GM18873 (cell line): ENCODE results near the gene PAIP1.
"Not testable (repeated sequence)": the region's sequence is repeated elsewhere in the genome, so short reads cannot be mapped to it uniquely, and the experiment has no call there.

Source experiments
- ATAC-seq: cut with Tn5 transposase; IDR thresholded peaks from one replicate; pipeline ENCODE4 v1.9.1; 2021; ENCODE audit warnings: mild to moderate bottlenecking, moderate library complexity, moderate number of reproducible peaks; ENCODE audit not compliant: unreplicated experiment, low FRiP score

Gene PAIP1

GRCh38 chr5:43523662-43524072 is 33.2 kb downstream of the PAIP1 start:
- ATAC-seq: no peak

GRCh38 chr5:43520615-43521014 is 36.3 kb downstream of the PAIP1 start:
- ATAC-seq: no peak

- no peak for ATAC-seq
These were observed 41.2 kb downstream of the PAIP1 start for GRCh38 chr5:43515678-43516048.

- ATAC-seq: peak; percentile 95
These were observed 41.8 kb downstream of the PAIP1 start, which contains the start of gene C5orf34 for GRCh38 chr5:43514816-43515677. Gene C5orf34 (minus strand): TSS chr5:43515148. CDS start chr5:43509339, 5,809 bp downstream.

GRCh38 chr5:43514471-43514815 is 42.4 kb downstream of the PAIP1 start:
- ATAC-seq: peak; percentile 23

GRCh38 chr5:43514025-43514424 is 42.9 kb downstream of the PAIP1 start:
- no peak for ATAC-seq

GRCh38 chr5:43511062-43511461 is 45.8 kb downstream of the PAIP1 start:
- not testable (repeated sequence) for ATAC-seq

- no peak for ATAC-seq
These were observed 58.3 kb downstream of the PAIP1 start for GRCh38 chr5:43498581-43498980.

GRCh38 chr5:43497311-43498104 is 59.4 kb downstream of the PAIP1 start:
- no peak for ATAC-seq

GRCh38 chr5:43491326-43491725 is 65.6 kb downstream of the PAIP1 start:
- ATAC-seq: no peak

- ATAC-seq: no peak
These were observed 70.5 kb downstream of the PAIP1 start for GRCh38 chr5:43486353-43486752.

GRCh38 chr5:43485406-43485805 is 71.5 kb downstream of the PAIP1 start:
- ATAC-seq: no peak

- peak; percentile 74 for ATAC-seq
These were observed 72.6 kb downstream of the PAIP1 start for GRCh38 chr5:43484106-43484849.

- peak; percentile 64 for ATAC-seq
These were observed 73.4 kb downstream of the PAIP1 start, which contains the start of gene TMEM267 for GRCh38 chr5:43483298-43484105. Gene TMEM267 (minus strand): TSS chr5:43483865. CDS start chr5:43453969, 29,896 bp downstream.

GRCh38 chr5:43482490-43483297 is 74.2 kb downstream of the PAIP1 start:
- ATAC-seq: no peak
